Left ventricle myocardium superior (tissue), 1 donor: Measurements from ENCODE around the gene RARB. TPM values are rescaled to one million over a fixed set of nuclear protein-coding genes. Genes with fewer than 3 reads are reported as not detected.
A peak's percentile ranks its signal among the peaks of the same experiment; 100 is the strongest.

Experiments used
- ATAC-seq: fragments of 200-7000 bp; cut with Tn5 transposase; one replicate; pipeline ENCODE4 v1.9.1; 2020; ENCODE audit warnings: mild to moderate bottlenecking, moderate library complexity
- DNase-seq: peaks from one replicate; pipeline ENCODE4 v3.0.0-alpha.2; 2020
- intact Hi-C: fragments of 100-400 bp; cut with micrococcal nuclease; formaldehyde crosslinking; loops from one replicate; pipeline ENCODE4 v1.11.0; 2022
- total RNA-seq: library from RNA; stranded (reverse); fragmentation: NEBNext Ultra II Directional; extraction: Animal tissue kit (Norgen Biotek cat#: 25700); gene quantifications from one replicate; pipeline ENCODE4 v1.2.1, GENCODE V29; 2021
- donor health status: DM: no; HTN: yes; CAD: no; lungs with severe emphysema.

RARB gene
- total RNA-seq, 1 donor from 2014 or later = 22.8 TPM

GRCh38 chr3:25461946-25462345 lies 33.9 kb downstream of the RARB start:
- intact Hi-C loops = no loop called here
- no peak for ATAC-seq
- DNase-seq = no peak

GRCh38 chr3:25462495-25462894 lies 34.4 kb downstream of the RARB start:
- intact Hi-C loops = no loop called here
- no peak for ATAC-seq
- no peak for DNase-seq

- ATAC-seq (no peak), DNase-seq (no peak)
- intact Hi-C loops = no loop called here
Measured at GRCh38 chr3:25463836-25464418, 35.9 kb downstream of the RARB start.

- intact Hi-C loops = no loop called here
- DNase-seq (no peak), ATAC-seq (no peak)
Measured at GRCh38 chr3:25465266-25465860, 37.3 kb downstream of the RARB start.

GRCh38 chr3:25468866-25469319 lies 40.8 kb downstream of the RARB start:
- peak; percentile 90 for ATAC-seq

GRCh38 chr3:25469558-25469957 lies 41.5 kb downstream of the RARB start:
- intact Hi-C loops = no loop called here
- peak; percentile 51 for ATAC-seq
- DNase-seq = peak; percentile 56

More at GRCh38 chr3:25468866-25469319, 40.8 kb downstream of the RARB start:
- intact Hi-C loops = no loop called here
- DNase-seq = peak; percentile 76

- DNase-seq (no peak), ATAC-seq (no peak)
- intact Hi-C loops = no loop called here
Measured at GRCh38 chr3:25471081-25471768, 43.2 kb downstream of the RARB start.

- no peak for ATAC-seq
Measured at GRCh38 chr3:25472153-25472552, 44.1 kb downstream of the RARB start.

GRCh38 chr3:25472731-25473130 lies 44.7 kb downstream of the RARB start:
- ATAC-seq (no peak), DNase-seq (no peak)
- intact Hi-C loops = no loop called here

More at GRCh38 chr3:25472153-25472552, 44.1 kb downstream of the RARB start:
- intact Hi-C loops = no loop called here
- DNase-seq = no peak

GRCh38 chr3:25473246-25473645 lies 45.2 kb downstream of the RARB start:
- DNase-seq = no peak
- no peak for ATAC-seq
- intact Hi-C loops = no loop called here

GRCh38 chr3:25474052-25474451 lies 46.0 kb downstream of the RARB start:
- peak; percentile 8 for ATAC-seq
- no peak for DNase-seq
- intact Hi-C loops = no loop called here

GRCh38 chr3:25476639-25477038 lies 48.6 kb downstream of the RARB start:
- intact Hi-C loops = no loop called here
- DNase-seq (no peak), ATAC-seq (no peak)

- ATAC-seq (no peak), DNase-seq (no peak)
- intact Hi-C loops = no loop called here
Measured at GRCh38 chr3:25478211-25478757, 50.2 kb downstream of the RARB start.

- DNase-seq (no peak), ATAC-seq (no peak)
- intact Hi-C loops = no loop called here
Measured at GRCh38 chr3:25478964-25479726, 51.1 kb downstream of the RARB start.

GRCh38 chr3:25479727-25480010 lies 51.6 kb downstream of the RARB start:
- no peak for ATAC-seq
- intact Hi-C loops = no loop called here

GRCh38 chr3:25480811-25481210 lies 52.7 kb downstream of the RARB start:
- no peak for DNase-seq
- intact Hi-C loops = no loop called here
- no peak for ATAC-seq

More at GRCh38 chr3:25479727-25480010, 51.6 kb downstream of the RARB start:
- no peak for DNase-seq

GRCh38 chr3:25481386-25481785 lies 53.3 kb downstream of the RARB start:
- DNase-seq (no peak), ATAC-seq (peak; percentile 78)
- intact Hi-C loops = no loop called here

GRCh38 chr3:25483456-25483855 lies 55.4 kb downstream of the RARB start:
- ATAC-seq (peak; percentile 41), DNase-seq (no peak)
- intact Hi-C loops = no loop called here

GRCh38 chr3:25485673-25486072 lies 57.6 kb downstream of the RARB start:
- DNase-seq (no peak), ATAC-seq (peak; percentile 3)
- intact Hi-C loops = no loop called here

- intact Hi-C loops = no loop called here
- peak; percentile 68 for ATAC-seq
- no peak for DNase-seq
Measured at GRCh38 chr3:25486932-25487331, 58.9 kb downstream of the RARB start.
